Activated B cell treated with CpG ODN at 0.5 μM for 24 hours (primary cell): ENCODE measurements around the gene TK2. TPM values are rescaled to one million over a fixed set of nuclear protein-coding genes. Genes with fewer than 3 reads are reported as not detected.
A peak's percentile ranks its signal among the peaks of the same experiment; 100 is the strongest.

Source experiments
- ATAC-seq: fragments of 200-7000 bp; cut with Tn5 transposase; one replicate; pipeline ENCODE4 v1.10.0; 2021; ENCODE audit warnings: low read depth, mild to moderate bottlenecking, moderate library complexity
- CTCF ChIA-PET: fragments of 350-600 bp; sonication (Branson Sonifier 250); formaldehyde crosslinking; loops from one replicate; lab custom pipeline; 2021; ENCODE audit warnings: antibody characterized with exemption; lab: Charles Lee
- POLR2A ChIA-PET: fragments of 350-600 bp; sonication (Branson Sonifier 250); formaldehyde crosslinking; loops from one replicate; lab custom pipeline; 2021; ENCODE audit warnings: antibody characterized with exemption; lab: Charles Lee
- DNase-seq: peaks from one replicate; pipeline ENCODE4 v3.0.0; 2022
- H3K27ac Mint-ChIP-seq: one replicate; pipeline ENCODE4 v1.8.0; 2020; ENCODE audit warnings: mixed read lengths
- H3K27me3 Mint-ChIP-seq: one replicate; pipeline ENCODE4 v1.8.0; 2021; ENCODE audit warnings: mixed read lengths
- H3K36me3 Mint-ChIP-seq: one replicate; pipeline ENCODE4 v1.8.0; 2021; ENCODE audit warnings: low read depth, mixed read lengths
- H3K4me1 Mint-ChIP-seq: one replicate; pipeline ENCODE4 v1.8.0; 2021; ENCODE audit warnings: mixed read lengths
- H3K4me3 Mint-ChIP-seq: one replicate; pipeline ENCODE4 v1.8.0; 2020; ENCODE audit warnings: mild to moderate bottlenecking, mixed read lengths
- H3K9me3 Mint-ChIP-seq: one replicate; pipeline ENCODE4 v1.8.0; 2020; ENCODE audit warnings: mixed read lengths
- intact Hi-C: fragments of 100-400 bp; cut with micrococcal nuclease; formaldehyde crosslinking; loops from one replicate; pipeline ENCODE4 v1.15.1; 2024
- total RNA-seq: library from RNA; stranded (reverse); gene quantifications from 2 replicates; pipeline ENCODE4 v1.2.3, GENCODE V29; 2022
- TF ChIP-seq, protein P1 (sequence below): fragments of 200-600 bp; IDR thresholded peaks from one replicate; pipeline ENCODE4 v1.8.0; 2022; ENCODE audit warnings: antibody characterized with exemption, mild to moderate bottlenecking

Gene TK2
- total RNA-seq, 1 donor from 2014 or later, result 4.8 TPM

DNA sequence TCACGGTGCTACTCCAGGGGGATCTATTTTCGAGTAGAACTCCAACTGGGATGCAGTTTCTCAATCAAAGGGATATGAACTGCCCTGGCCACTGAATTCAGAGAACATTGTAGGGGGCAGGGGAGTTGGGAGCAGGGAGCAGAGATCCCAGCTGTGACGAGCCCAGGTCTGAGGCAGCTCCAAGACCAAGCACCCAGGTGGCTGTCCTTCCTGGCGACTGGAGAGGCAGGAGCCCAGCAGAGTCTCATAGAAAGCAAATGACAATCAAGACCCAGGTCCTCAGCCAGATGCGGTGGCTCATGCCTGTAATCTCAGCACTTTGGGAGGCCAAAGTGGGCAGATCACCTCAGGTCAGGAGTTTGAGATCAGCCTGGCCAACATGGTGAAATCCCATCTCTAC, 60.1 kb downstream of the TK2 start:
- Mint-ChIP-seq H3K36me3 (no peaks in the 10 kb centered on the region), H3K27me3 (peaks cover 2% of the 10 kb centered on the region), H3K27ac (no peak overlapping the region), H3K4me3 (no peak overlapping the region), H3K4me1 (peaks cover 4% of the 10 kb centered on the region), H3K9me3 (no peaks in the 10 kb centered on the region)
- CTCF ChIA-PET, result no interaction called here
- DNase-seq (peak; percentile 4), ATAC-seq (no peak)
- POLR2A ChIA-PET, result no interaction called here
- TF ChIP-seq, protein P1, sequence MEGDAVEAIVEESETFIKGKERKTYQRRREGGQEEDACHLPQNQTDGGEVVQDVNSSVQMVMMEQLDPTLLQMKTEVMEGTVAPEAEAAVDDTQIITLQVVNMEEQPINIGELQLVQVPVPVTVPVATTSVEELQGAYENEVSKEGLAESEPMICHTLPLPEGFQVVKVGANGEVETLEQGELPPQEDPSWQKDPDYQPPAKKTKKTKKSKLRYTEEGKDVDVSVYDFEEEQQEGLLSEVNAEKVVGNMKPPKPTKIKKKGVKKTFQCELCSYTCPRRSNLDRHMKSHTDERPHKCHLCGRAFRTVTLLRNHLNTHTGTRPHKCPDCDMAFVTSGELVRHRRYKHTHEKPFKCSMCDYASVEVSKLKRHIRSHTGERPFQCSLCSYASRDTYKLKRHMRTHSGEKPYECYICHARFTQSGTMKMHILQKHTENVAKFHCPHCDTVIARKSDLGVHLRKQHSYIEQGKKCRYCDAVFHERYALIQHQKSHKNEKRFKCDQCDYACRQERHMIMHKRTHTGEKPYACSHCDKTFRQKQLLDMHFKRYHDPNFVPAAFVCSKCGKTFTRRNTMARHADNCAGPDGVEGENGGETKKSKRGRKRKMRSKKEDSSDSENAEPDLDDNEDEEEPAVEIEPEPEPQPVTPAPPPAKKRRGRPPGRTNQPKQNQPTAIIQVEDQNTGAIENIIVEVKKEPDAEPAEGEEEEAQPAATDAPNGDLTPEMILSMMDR, result no peak
- intact Hi-C loops, result no loop called here

GRCh38 chr16:66489385-66489784, 60.5 kb downstream of the TK2 start:
- Mint-ChIP-seq H3K4me3 (no peak overlapping the region), H3K4me1 (peaks cover 6% of the 10 kb centered on the region), H3K27me3 (no peaks in the 10 kb centered on the region), H3K9me3 (no peaks in the 10 kb centered on the region), H3K36me3 (no peaks in the 10 kb centered on the region), H3K27ac (no peak overlapping the region)
- POLR2A ChIA-PET, result no interaction called here
- intact Hi-C loops, result no loop called here
- ATAC-seq, result no peak
- CTCF ChIA-PET, result no interaction called here
- TF ChIP-seq, protein P1, result no peak
- DNase-seq, result no peak

DNA sequence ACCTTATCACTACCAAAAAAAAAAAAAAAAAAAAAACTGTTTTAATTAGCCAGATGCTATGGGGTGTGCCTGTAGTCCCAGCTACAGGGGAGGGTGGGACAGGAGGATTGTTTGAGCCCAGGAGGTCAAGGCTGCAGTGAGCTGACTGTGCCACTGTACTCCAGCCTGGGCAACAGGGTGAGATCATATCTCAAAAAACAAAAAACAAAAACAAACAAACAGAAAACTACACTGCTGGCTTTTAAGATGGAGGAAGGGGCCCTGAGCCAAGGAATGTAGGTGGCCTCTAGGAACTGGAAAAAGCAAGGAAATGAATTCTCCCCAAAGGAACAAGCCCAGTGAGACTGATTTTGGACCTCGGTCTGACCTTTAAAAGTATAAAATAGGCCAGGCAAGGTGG, 61.4 kb downstream of the TK2 start:
- no peaks in the 10 kb centered on the region for H3K9me3 Mint-ChIP-seq
- intact Hi-C loops, result no loop called here
- no peak for DNase-seq
- H3K27ac Mint-ChIP-seq, result no peak overlapping the region
- H3K27me3 Mint-ChIP-seq, result no peaks in the 10 kb centered on the region
- no peak overlapping the region for H3K4me3 Mint-ChIP-seq
- TF ChIP-seq, protein P1, result no peak
- ChIA-PET POLR2A (no interaction called here), CTCF (no interaction called here)
- H3K36me3 Mint-ChIP-seq, result no peaks in the 10 kb centered on the region
- ATAC-seq, result no peak
- H3K4me1 Mint-ChIP-seq, result peaks cover 14% of the 10 kb centered on the region

GRCh38 chr16:66487580-66488275, 62.2 kb downstream of the TK2 start:
- no peaks in the 10 kb centered on the region for H3K36me3 Mint-ChIP-seq
- DNase-seq, result no peak
- no peak overlapping the region for H3K27ac Mint-ChIP-seq
- POLR2A ChIA-PET, result no interaction called here
- H3K9me3 Mint-ChIP-seq, result no peaks in the 10 kb centered on the region
- no peaks in the 10 kb centered on the region for H3K27me3 Mint-ChIP-seq
- ATAC-seq, result no peak
- H3K4me1 Mint-ChIP-seq, result peaks cover 18% of the 10 kb centered on the region
- CTCF ChIA-PET, result no interaction called here
- no peak overlapping the region for H3K4me3 Mint-ChIP-seq
- TF ChIP-seq, protein P1, result no peak
- intact Hi-C loops, result no loop called here

DNA sequence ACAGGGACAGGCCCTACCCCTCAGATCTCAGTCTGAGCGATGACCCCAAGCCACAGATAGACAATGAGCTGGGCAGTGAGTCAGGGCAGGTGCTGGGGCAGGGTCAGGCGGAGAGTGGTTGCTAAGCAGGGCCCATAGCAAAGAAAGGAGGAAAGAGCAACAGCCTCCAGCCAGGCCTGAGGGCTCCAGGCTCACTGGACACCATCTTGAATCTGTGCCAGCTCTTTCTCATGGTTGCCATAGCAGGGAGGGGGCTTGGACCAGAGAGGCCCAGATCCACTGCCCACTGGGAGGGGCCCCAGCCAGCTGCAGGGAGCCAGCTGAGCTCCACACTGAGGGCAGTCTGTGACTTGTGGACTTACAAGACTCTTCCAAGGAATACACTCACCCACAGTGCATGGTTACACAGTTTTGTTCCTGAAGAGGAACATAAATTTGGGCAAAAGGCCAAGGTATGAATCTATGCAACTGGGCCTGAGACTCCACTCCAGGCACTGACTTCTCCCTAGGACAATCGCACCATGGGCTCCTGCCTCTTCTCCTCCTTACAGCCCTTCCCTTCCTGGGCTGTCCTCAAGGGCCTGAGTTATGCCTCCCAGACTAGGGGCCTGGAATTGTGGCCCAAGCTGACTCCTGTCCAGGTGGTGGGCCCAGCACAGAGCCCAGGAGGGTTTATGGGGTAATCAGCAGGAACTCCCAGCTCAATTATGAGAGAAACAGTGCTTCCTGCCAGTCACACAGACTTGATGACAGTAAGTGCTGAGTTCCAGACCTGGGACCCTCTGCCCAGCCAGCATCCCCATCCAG, 62.9 kb downstream of the TK2 start:
- ATAC-seq, result no peak
- H3K4me1 Mint-ChIP-seq, result peaks cover 18% of the 10 kb centered on the region
- DNase-seq, result peak; percentile 13
- POLR2A ChIA-PET, result no interaction called here
- no peaks in the 10 kb centered on the region for H3K36me3 Mint-ChIP-seq
- intact Hi-C loops, result no loop called here
- no peak overlapping the region for H3K27ac Mint-ChIP-seq
- CTCF ChIA-PET, result interaction anchor here (1.8 kb wide), 1 partner anchor 92 kb away, joined by 3 read pairs; no protein-coding TSS in a partner anchor
- TF ChIP-seq, protein P1, result no peak
- H3K27me3 Mint-ChIP-seq, result no peaks in the 10 kb centered on the region
- H3K9me3 Mint-ChIP-seq, result no peaks in the 10 kb centered on the region
- H3K4me3 Mint-ChIP-seq, result no peak overlapping the region
